Measurements from ENCODE around the gene ZNF101. TPM values are rescaled to one million over a fixed set of nuclear protein-coding genes. Genes with fewer than 3 reads are reported as not detected.
"Not testable (repeated sequence)": the region's sequence is repeated elsewhere in the genome, so short reads cannot be mapped to it uniquely, and the experiment has no call there.

Gene ZNF101
- total and polyA plus RNA-seq, 3 donors from 2014 or later: 9.2 to 15.6 (median 12.0) TPM

- peak overlapping the region in 1 of 2 donors; percentile 95 for H3K27ac ChIP-seq
Observed at GRCh38 chr19:19662871-19663255, 5.8 kb upstream of the ZNF101 start.

GRCh38 chr19:19663256-19664120 is 5.2 kb upstream of the ZNF101 start, which contains the start of gene ATP13A1:
ATP13A1 (minus strand) TSS chr19:19663676; CDS start chr19:19663666, 10 bp downstream.
- DNase-seq: peak; percentile 98
- Histone ChIP-seq H3K36me3 (ENCODE audit: low read depth, missing control alignments) (no peaks in the 10 kb centered on the region), H3K9me3 (no peaks in the 10 kb centered on the region), H3K27ac (peak within 1 kb of the TSS; percentile 78 to 95), H3K4me3 (peak within 1 kb of the TSS; percentile 93 to 95), H3K4me1 (peaks cover 10% of the 10 kb centered on the region), H3K27me3 (no peaks in the 10 kb centered on the region)
- intact Hi-C loops (cut with DNase I; ENCODE audit: low total_unique reads): no loop called here
- TF ChIP-seq POLR2A (IDR thresholded peaks at IDR 0.05) (no peak), CTCF (IDR thresholded peaks at IDR 0.05) (peak in 2 of 3 experiments; percentile 7 to 11)
- 0% methylated on average over 48 of the region's 85 CpGs; no CpG with 5 or more reads in 1 of the 2 donors for WGBS, 2 donors

More at GRCh38 chr19:19662871-19663255, 5.8 kb upstream of the ZNF101 start:
- Histone ChIP-seq H3K4me1 (peaks cover 10% of the 10 kb centered on the region), H3K4me3 (peak overlapping the region; percentile 93 to 95), H3K9me3 (no peaks in the 10 kb centered on the region), H3K27me3 (no peaks in the 10 kb centered on the region), H3K36me3 (ENCODE audit: low read depth, missing control alignments) (no peaks in the 10 kb centered on the region)
- DNase-seq: no peak
- WGBS, 2 donors: 6 to 12% methylated on average over 6 to 17 of the region's 17 CpGs
- TF ChIP-seq CTCF (IDR thresholded peaks at IDR 0.05) (no peak), POLR2A (IDR thresholded peaks at IDR 0.05) (no peak)
- intact Hi-C loops (cut with DNase I; ENCODE audit: low total_unique reads): no loop called here

GRCh38 chr19:19665420-19665948 is 3.2 kb upstream of the ZNF101 start:
- peaks cover 15% of the 10 kb centered on the region for H3K4me1 ChIP-seq
- 81 to 89% methylated on average over 22 of the region's 22 CpGs for WGBS, 2 donors

GRCh38 chr19:19670070-19670551 is 1.5 kb downstream of the ZNF101 start:
- Histone ChIP-seq H3K27ac (no peak overlapping the region), H3K4me3 (no peak overlapping the region), H3K4me1 (peaks cover 5% of the 10 kb centered on the region), H3K27me3 (no peaks in the 10 kb centered on the region), H3K9me3 (no peaks in the 10 kb centered on the region), H3K36me3 (ENCODE audit: low read depth, missing control alignments) (no peaks in the 10 kb centered on the region)
- DNase-seq: peak; percentile 12
- intact Hi-C loops (cut with DNase I; ENCODE audit: low total_unique reads): no loop called here
- TF ChIP-seq POLR2A (IDR thresholded peaks at IDR 0.05): no peak
- no peak for TF ChIP-seq CTCF (IDR thresholded peaks at IDR 0.05)
- WGBS, 2 donors: 47 to 65% methylated on average over 10 of the region's 10 CpGs

More at GRCh38 chr19:19665420-19665948, 3.2 kb upstream of the ZNF101 start:
- H3K4me3 ChIP-seq; intact Hi-C loops (cut with DNase I; ENCODE audit: low total_unique reads); DNase-seq; H3K27me3 ChIP-seq; H3K9me3 ChIP-seq; H3K27ac ChIP-seq; H3K36me3 ChIP-seq (ENCODE audit: low read depth, missing control alignments): not testable (repeated sequence)

GRCh38 chr19:19672816-19673215 is 4.2 kb downstream of the ZNF101 start:
- H3K36me3 ChIP-seq (ENCODE audit: low read depth, missing control alignments): no peaks in the 10 kb centered on the region
- intact Hi-C loops (cut with DNase I; ENCODE audit: low total_unique reads): no loop called here

More at GRCh38 chr19:19672816-19673215, 4.2 kb downstream of the ZNF101 start:
- H3K27ac ChIP-seq: no peak overlapping the region
- TF ChIP-seq POLR2A (IDR thresholded peaks at IDR 0.05) (no peak), CTCF (IDR thresholded peaks at IDR 0.05) (no peak)
- H3K9me3 ChIP-seq: no peaks in the 10 kb centered on the region
- no peaks in the 10 kb centered on the region for H3K27me3 ChIP-seq
- H3K4me3 ChIP-seq: no peak overlapping the region
- DNase-seq: no peak
- H3K4me1 ChIP-seq: peaks cover 5% of the 10 kb centered on the region
- 98 to 99% methylated on average over 3 of the region's 3 CpGs for WGBS, 2 donors

All from testis (tissue), 3 donors.